ENCODE data around the gene DNAJB14. TPM values are rescaled to one million over a fixed set of nuclear protein-coding genes. Genes with fewer than 3 reads are reported as not detected.

The DNAJB14 gene
- total and polyA plus RNA-seq, 2 of the 4 experiments (the other 2 are of a cell fraction), result 12.9 to 15.6 TPM

- in situ Hi-C loops (cut with MboI; ENCODE audit: low sequenced_read_pairs), result no loop called here
- peak; percentile 71 for DNase-seq
These were observed 20.3 kb upstream of the DNAJB14 start for GRCh38 chr4:99966692-99967091.

More at GRCh38 chr4:99966692-99967091, 20.3 kb upstream of the DNAJB14 start:
- no TSS peak for BruUV-seq (replicated peaks)
- Histone ChIP-seq H2BK5ac (ENCODE audit: low read depth, low read length, poor library complexity, severe bottlenecking) (peak overlapping the region; percentile 82), H3K9me3 (ENCODE audit: control insufficient read depth, insufficient read depth, low read length) (no peaks in the 10 kb centered on the region), H3K9me1 (ENCODE audit: insufficient read depth, low read length) (peaks cover 4% of the 10 kb centered on the region; the same call in 1 of the 2 replicates), H2AK5ac (ENCODE audit: low read depth, low read length) (no peak overlapping the region), H3K36me3 (ENCODE audit: control insufficient read depth, insufficient read depth, low read length) (no peaks in the 10 kb centered on the region), H4K91ac (ENCODE audit: insufficient read depth, low read depth, low read length) (no peak overlapping the region), H3K79me1 (ENCODE audit: low read depth in 1 of 2, low read length in 2 of 2) (0 out of 4 replicates have a peak, but pooled peaks cover 0 to 4% of the 10 kb centered on the region in 2 experiments), H2BK15ac (ENCODE audit: low read depth, low read length) (peak overlapping the region; percentile 97; the same call in 1 of the 3 replicates), H3K4me2 (ENCODE audit: low read depth, low read length) (peak overlapping the region; percentile 61), H3K9ac (ENCODE audit: low read depth, low read length) (no peak overlapping the region), H4K8ac (ENCODE audit: low read depth in 2 of 2, low read length in 2 of 2) (peak overlapping the region in 1 of 2 experiments; percentile 11; a peak in 1 of 4 replicates), H3K4ac (ENCODE audit: low read depth, low read length) (peak overlapping the region; percentile 89; the same call in 1 of the 2 replicates), H3K56ac (ENCODE audit: extremely low read depth, insufficient read depth, low read length) (0 out of 2 replicates have a peak overlapping the region, but pooled peaks have one; percentile 3), H3K4me1 (ENCODE audit: control insufficient read depth, insufficient read depth, low read length) (peaks cover 9% of the 10 kb centered on the region), H3K14ac (replicated peaks; ENCODE audit: low read depth, low read length) (0 out of 2 replicates have a peak overlapping the region, but pooled peaks have one; percentile 19), H3K27me3 (ENCODE audit: control insufficient read depth, insufficient read depth, low read length) (no peaks in the 10 kb centered on the region), H2AK9ac (replicated peaks; ENCODE audit: low read depth, low read length, poor library complexity) (no peak overlapping the region), H2BK20ac (ENCODE audit: low read depth, low read length) (no peak overlapping the region; the same call in 1 of the 2 replicates), H3K18ac (ENCODE audit: low read depth, low read length) (peak overlapping the region; percentile 89; the same call in 1 of the 2 replicates), H3K27ac (ENCODE audit: insufficient read depth, low read length) (peak overlapping the region; percentile 84; the same call in 1 of the 2 replicates), H3K4me3 (ENCODE audit: insufficient read depth, low read depth, low read length) (no peak overlapping the region), H2BK120ac (ENCODE audit: low read depth, low read length) (peak overlapping the region; percentile 82), H4K20me1 (ENCODE audit: insufficient read depth, low read length) (no peaks in the 10 kb centered on the region), H3K23ac (ENCODE audit: low read depth, low read length) (peak overlapping the region; percentile 45; the same call in 1 of the 2 replicates), H2AFZ (replicated peaks; ENCODE audit: low read length, poor library complexity) (no peak overlapping the region), H4K5ac (ENCODE audit: low read depth, low read length) (peak overlapping the region; percentile 89)
- ChIA-PET CTCF (no interaction called here), POLR2A (ENCODE audit: unreplicated experiment) (no interaction called here)
- TF ChIP-seq FOS (IDR thresholded peaks at IDR 0.05; ENCODE audit: low read depth, low read length) (peak; percentile 41; the same call in 1 of the 2 replicates), CEBPB (IDR thresholded peaks at IDR 0.05; ENCODE audit: low read depth, low read length) (peak; percentile 70), BHLHE40 (IDR thresholded peaks at IDR 0.05; ENCODE audit: low read depth, low read length) (no peak), MXI1 (IDR thresholded peaks at IDR 0.05; ENCODE audit: borderline replicate concordance, low read depth, low read length) (no peak), SMC3 (IDR thresholded peaks at IDR 0.05; ENCODE audit: low read depth, low read length) (no peak), RFX5 (IDR thresholded peaks at IDR 0.05; ENCODE audit: low read depth, low read length) (no peak)
- dilution Hi-C loops (cut with HindIII; ENCODE audit: low sequenced_read_pairs, unreplicated experiment), result no loop called here
- intact Hi-C loops (cut with micrococcal nuclease), result no loop called here
- ATAC-seq (ENCODE audit: low read depth), result peak; percentile 33; the same call in 1 of the 2 replicates
- no CpG with 5 or more reads among the region's 3 CpGs for WGBS, 2 experiments (ENCODE audit: extremely low coverage in 2 of 2, insufficient read length in 1 of 2)
